GM19468 (cell line): ENCODE results near the gene NEDD4L.
A peak's percentile ranks its signal among the peaks of the same experiment; 100 is the strongest.

Source experiments
- ATAC-seq: cut with Tn5 transposase; IDR thresholded peaks from one replicate; pipeline ENCODE4 v1.9.1; 2021; ENCODE audit warnings: mild to moderate bottlenecking, moderate library complexity, moderate number of reproducible peaks; ENCODE audit not compliant: unreplicated experiment; ENCODE audit errors: extremely low read depth

The NEDD4L gene

GRCh38 chr18:58140387-58141325 lies 96.6 kb downstream of the NEDD4L start:
- no peak for ATAC-seq

- no peak for ATAC-seq
Observed at GRCh38 chr18:58143386-58143785, 99.4 kb downstream of the NEDD4L start.

GRCh38 chr18:58144106-58144505 lies 100.1 kb downstream of the NEDD4L start:
- ATAC-seq = no peak

GRCh38 chr18:58144671-58145285 lies 100.8 kb downstream of the NEDD4L start:
- ATAC-seq = no peak

GRCh38 chr18:58146099-58146498 lies 102.1 kb downstream of the NEDD4L start:
- no peak for ATAC-seq

GRCh38 chr18:58148954-58149471 lies 105.0 kb downstream of the NEDD4L start:
- ATAC-seq = peak; percentile 86

GRCh38 chr18:58150772-58151171 lies 106.7 kb downstream of the NEDD4L start:
- ATAC-seq = no peak

- no peak for ATAC-seq
Observed at GRCh38 chr18:58152216-58152615, 108.2 kb downstream of the NEDD4L start.

GRCh38 chr18:58152891-58153290 lies 108.9 kb downstream of the NEDD4L start:
- ATAC-seq = no peak

GRCh38 chr18:58156516-58156915 lies 112.5 kb downstream of the NEDD4L start:
- no peak for ATAC-seq

GRCh38 chr18:58157237-58157636 lies 113.2 kb downstream of the NEDD4L start:
- no peak for ATAC-seq

- ATAC-seq = no peak
Observed at GRCh38 chr18:58158008-58158407, 114.0 kb downstream of the NEDD4L start.

- no peak for ATAC-seq
Observed at GRCh38 chr18:58158459-58158858, 114.4 kb downstream of the NEDD4L start.

- no peak for ATAC-seq
Observed at GRCh38 chr18:58161659-58162058, 117.6 kb downstream of the NEDD4L start.

GRCh38 chr18:58162127-58162526 lies 118.1 kb downstream of the NEDD4L start:
- no peak for ATAC-seq

- ATAC-seq = no peak
Observed at GRCh38 chr18:58163004-58163590, 119.1 kb downstream of the NEDD4L start.

- ATAC-seq = no peak
Observed at GRCh38 chr18:58166278-58166844, 122.3 kb downstream of the NEDD4L start.

GRCh38 chr18:58167073-58167472 lies 123.0 kb downstream of the NEDD4L start:
- ATAC-seq = no peak

GRCh38 chr18:58168221-58168620 lies 124.2 kb downstream of the NEDD4L start:
- no peak for ATAC-seq

GRCh38 chr18:58168993-58169392 lies 125.0 kb downstream of the NEDD4L start:
- ATAC-seq = no peak

- ATAC-seq = no peak
Observed at GRCh38 chr18:58169472-58169871, 125.4 kb downstream of the NEDD4L start.
